Activated naive CD4-positive, alpha-beta T cell treated with anti-CD3 and anti-CD28 coated beads, Interleukin-2, amount 50 U/mL, for 16 hours (primary cell): ENCODE data around the gene BTBD6.
"Not testable (repeated sequence)": the region's sequence is repeated elsewhere in the genome, so short reads cannot be mapped to it uniquely, and the experiment has no call there.

ENCODE experiments used
- DNase-seq: peaks from one replicate; pipeline ENCODE4 v3.0.0-alpha.2; 2020

Gene BTBD6

DNA sequence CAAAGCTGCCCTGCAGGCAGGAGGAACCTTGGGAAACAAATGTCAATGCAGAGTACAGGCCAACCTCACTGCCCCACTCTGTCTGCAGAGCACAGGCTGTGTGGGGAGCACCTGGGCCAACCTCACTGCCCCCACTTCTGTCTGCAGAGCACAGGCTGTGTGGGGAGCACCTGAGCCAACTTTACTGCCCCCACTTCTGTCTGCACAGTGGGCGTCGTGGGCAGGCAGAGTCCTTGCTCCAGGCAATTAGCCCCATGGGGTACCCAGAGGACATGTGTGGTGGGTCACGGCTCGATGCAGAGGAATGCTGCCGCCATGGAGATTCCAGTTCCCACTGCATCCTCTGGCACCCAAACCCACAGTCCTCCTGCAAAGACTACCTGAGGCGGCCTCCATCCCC lies 26.3 kb downstream of the BTBD6 start:
- DNase-seq: no peak

DNA sequence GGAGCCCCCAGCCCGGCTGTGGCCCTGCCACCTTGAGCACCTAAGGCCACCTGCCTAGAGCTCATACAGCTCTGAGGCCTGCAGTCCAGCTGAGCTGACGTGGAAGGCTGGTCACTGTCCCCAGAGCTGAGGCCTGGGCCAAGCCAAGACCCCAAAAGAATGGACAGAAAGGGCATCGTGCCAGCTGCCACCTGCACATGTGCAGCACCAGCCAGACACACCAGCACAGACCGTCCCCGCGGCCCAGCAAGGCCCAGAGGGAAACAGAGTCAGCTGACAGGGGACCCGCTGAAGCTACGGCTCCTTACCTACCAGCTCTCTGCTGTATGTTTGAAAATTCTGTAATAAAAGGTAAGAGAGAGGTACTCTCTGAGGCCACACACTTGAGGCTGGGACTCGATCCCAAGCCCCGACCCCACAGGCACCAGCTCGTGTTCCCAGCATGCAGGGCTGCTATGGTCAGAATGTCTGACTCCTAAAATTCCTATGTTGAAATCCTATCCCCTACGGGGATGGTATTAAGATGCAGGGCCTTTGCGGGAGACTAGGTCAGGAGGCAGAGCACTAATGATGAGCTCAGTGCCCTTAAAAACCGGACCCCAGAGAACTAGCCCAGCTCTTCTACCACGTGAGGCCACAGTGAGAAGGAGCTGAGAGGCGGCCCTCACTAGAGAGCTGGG lies 27.1 kb downstream of the BTBD6 start:
- DNase-seq: no peak

DNA sequence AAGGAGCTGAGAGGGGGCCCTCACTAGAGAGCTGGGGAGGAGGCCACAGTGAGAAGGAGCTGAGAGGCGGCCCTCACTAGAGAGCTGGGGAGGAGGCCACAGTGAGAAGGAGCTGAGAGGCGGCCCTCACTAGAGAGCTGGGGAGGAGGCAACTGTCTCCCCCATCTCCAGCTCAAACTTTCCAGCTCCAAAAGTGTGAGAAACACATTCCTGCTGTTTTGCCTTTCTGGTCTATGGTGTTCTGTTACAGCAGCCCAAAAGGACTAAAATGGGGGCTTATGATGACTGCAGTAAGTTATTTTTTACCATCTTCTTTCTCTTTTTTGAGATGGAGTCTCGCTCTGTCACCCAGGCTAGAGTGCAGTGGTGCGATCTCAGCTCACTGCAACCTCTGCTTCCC lies 29.1 kb downstream of the BTBD6 start:
- DNase-seq: not testable (repeated sequence)

DNA sequence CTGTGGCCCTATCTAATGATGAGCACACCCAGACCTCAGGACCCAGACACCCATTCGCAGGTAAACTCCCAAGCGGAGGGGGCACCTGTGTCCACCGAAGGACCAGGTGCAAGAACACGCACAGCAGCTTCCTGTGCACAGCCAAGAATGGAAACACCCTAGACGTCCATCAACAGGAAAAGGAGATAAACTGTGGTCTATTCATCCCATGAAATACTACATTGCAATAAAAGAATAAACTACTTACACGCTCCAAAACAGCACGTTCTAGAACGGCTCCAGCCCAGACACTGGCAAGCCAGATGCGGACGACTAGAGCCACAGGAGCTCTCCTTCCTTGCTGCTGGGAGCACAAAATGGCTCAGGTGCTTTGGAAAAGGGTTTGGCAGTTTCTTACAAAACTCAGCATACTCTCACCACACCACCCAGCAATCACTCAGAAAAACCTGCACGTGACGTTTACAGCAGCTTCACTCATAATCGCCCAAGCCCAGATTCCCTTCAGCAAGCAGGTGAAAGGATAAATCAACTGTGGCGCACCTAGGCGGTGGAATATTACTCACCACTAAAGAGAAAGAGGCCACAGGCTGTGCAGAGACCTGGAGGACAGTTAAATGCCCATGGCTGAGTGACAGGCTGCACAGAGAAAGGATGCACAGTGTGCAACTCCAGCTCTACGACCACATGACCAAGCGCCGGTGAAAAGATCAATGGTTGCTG lies 31.5 kb downstream of the BTBD6 start:
- no peak for DNase-seq

DNA sequence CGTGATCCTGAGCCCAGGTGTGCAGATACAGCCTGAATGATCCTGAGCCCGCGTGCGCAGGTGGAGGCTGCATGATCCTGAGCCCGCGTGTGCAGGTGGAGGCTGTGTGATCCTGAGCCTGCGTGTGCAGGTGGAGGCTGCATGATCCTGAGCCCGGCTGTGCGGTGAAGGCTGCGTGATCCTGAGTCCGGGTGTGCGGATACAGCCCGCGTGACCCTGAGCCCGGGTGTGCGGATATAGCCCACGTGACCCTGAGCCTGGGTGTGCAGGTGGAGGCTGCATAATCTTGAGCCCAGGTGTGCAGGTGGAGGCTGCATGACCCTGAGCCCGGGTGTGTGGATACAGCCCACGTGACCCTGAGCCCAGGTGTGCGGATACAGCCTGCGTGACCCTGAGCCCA lies 32.2 kb downstream of the BTBD6 start:
- DNase-seq: no peak

DNA sequence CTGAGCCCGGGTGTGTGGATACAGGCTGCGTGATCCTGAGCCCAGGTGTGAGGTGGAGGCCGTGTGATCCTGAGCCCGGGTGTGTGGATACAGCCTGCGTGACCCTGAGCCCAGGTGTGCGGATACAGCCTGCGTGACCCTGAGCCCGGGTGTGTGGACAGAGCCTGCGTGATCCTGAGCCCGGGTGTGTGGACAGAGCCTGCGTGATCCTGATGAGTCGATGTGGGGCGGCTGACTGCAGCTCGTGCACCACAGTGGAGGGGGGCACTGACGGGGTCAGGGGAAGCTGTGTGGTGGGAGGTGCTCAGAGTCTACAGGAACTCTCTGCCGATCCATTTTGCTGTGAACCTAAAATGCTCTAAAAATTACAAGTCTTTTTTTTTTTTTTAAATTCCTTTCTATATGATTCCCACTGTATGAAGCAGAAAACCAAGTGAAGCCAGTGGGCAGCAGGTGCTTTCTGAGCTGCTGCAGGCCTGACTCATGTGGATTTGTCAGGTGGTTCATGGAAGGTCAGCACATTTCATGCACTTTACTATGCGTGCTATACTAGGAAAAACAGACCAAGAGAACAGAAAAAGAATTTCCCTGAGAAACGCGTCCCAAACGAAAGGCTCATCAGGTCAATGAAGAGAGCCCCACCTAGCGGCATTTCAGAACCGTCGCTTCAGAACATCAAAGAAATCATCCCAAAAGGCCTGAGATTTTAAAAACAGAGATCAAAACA lies 33.2 kb downstream of the BTBD6 start:
- no peak for DNase-seq

DNA sequence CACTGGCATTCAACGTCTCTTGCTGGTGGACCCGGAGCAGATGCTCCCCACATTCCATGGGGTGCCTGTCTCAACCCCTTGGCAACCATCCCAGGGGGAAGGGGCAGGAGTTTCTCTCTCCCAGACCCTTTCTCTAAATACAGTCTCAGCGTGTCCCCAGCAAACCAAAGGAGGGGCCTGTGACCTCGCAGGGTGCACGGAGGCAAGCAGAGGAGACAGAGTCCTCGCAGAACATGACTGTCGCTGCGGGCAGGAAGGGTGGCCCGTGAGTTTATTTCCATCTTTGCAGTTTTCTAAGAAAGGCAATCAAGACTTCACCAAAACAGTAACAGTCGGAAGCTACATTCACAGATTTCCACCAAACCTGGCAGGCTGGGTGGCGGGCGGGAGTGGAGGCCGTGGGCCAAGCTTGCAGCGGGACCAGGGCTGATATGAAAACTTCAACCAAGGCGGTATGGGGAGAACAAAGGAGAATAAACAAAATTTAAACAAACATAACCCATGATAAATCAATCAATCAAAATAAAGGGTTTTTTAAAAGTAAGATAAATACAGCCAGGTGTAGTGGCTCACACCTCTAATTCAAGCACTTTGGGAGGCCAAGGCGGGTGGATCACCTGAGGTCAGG lies 33.9 kb downstream of the BTBD6 start:
- no peak for DNase-seq

DNA sequence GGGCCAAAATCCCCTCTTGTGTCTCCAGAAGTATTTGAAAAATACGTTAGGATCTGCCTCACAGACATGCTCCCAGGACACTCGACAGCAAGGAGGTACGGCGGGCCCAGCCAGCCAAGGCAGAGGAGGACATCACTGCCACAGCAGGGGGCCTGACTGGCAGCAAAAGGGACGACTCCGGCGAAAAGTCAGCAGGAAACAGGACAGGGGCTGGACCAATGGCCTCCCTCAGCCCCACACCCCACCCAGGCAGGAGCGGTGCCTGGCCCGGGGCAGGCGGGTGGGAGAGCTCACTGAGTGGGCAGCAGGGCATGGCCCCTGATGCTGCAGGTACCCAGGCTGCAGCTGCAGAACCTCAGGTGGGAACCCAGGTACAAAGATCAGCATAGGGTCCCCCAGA lies 34.7 kb downstream of the BTBD6 start:
- DNase-seq: no peak

DNA sequence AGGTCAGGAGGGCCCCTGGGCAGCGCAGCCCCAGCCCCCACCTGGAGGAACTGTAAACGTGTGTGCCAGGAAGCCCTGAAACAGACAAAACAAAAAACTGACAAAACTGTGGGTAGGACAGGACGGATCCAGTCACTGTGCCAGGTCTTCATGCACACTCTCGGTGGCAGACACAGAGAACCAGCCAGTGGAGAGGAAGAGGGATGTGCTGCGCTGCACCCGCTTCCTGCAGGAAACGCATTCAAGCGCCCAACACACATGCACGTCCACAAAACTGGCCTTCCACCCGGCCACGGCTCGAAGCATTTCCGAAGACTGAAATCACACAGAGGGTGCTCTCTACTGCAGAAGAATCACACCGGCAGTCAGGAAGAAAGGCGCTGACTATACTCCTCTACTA lies 35.6 kb downstream of the BTBD6 start:
- no peak for DNase-seq

DNA sequence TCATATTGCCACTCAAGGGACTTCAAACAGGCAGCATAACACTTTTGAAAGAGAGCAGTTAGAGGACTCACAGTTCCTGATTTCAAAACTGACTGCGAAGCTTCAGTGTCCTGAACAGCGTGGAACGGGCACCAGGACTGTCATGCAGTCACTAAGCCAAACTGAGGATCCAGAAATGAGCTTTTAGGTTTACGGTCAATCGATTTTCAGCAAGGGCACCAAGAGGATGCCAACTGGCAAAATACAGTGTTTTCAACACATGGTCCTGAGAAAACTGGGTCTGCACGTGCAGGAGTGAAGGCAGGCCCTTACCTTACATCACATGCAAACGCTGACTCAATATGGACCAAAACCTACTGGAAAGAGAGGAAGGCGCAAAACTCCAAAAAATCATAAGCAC lies 36.8 kb downstream of the BTBD6 start:
- DNase-seq: no peak

DNA sequence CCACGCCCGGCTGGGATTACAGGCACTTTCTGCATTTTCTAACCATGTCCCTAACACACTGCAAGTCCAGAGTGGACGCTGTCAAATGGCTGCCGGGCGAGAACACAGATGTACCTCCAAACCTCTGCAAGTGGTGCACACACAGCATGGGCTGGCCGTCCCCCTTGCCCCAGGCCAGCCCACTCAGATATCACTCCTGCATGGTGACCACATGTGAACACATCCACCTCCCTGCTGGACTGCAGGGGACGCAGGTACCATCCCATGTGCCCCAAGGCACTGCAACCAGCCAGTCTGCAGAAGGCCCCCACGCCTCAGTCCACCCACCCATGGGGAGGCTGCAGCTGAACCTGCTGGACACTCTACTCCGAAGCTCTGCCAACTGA lies 38.4 kb downstream of the BTBD6 start:
- no peak for DNase-seq

DNA sequence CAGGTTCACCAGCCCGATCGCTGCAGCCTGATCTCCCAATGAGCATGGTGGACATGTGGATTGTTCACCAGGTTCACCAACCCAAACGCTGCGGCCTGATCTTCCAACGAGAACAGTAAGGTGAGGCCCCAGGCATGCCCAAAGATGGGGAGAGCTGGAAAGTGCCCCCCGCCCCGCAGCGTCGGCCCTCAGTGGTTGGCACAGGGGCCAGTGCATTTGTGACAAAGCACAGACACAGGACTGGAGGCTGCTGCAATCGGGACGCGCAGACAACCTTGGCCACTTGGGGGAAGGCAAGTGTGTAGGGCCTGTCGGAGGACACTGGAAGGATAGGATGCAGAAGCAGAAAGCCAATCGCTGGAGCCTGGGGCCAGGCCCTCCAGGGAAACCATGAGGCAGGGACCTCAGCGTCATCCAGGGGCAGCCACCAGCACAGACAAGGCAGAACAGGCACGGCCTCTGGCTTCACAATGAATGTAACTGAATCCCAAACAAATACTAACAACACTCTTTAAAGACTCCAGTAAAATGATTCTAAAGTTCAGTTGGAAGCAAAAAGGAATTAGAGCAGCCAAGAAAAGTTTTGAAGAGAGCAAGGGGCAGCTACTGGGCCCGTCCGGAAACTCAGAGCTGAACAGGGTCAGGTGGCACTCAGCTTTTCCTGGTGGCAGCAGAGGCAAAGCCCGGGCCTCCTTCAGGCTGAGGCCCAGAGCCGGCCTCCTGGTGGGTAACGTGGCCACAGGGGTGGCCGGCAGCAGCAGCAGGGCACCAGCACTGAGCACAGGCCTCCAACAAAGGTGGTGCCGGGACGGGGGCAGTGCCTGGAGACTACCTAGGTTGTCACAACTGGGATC lies 39.1 kb downstream of the BTBD6 start:
- DNase-seq: no peak

DNA sequence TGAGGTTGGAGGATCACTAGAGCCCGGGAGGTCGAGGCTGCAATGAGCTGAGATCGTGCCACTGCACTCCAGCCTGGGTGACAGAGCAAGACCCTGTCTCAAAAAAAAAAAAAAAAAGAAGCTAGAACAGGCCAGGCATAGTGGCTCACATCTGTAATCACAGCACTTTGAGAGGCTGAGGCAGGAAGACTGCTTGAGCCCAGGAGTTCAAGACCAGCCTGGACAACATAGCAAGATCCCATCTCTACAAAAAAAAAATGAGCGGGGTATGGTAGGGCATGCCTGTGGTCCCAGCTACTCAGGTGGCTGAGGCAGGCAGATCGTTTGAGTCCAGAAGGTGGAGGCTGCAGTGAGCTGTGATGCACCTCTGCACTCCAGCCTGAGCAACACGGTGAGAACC lies 40.6 kb downstream of the BTBD6 start:
- not testable (repeated sequence) for DNase-seq

DNA sequence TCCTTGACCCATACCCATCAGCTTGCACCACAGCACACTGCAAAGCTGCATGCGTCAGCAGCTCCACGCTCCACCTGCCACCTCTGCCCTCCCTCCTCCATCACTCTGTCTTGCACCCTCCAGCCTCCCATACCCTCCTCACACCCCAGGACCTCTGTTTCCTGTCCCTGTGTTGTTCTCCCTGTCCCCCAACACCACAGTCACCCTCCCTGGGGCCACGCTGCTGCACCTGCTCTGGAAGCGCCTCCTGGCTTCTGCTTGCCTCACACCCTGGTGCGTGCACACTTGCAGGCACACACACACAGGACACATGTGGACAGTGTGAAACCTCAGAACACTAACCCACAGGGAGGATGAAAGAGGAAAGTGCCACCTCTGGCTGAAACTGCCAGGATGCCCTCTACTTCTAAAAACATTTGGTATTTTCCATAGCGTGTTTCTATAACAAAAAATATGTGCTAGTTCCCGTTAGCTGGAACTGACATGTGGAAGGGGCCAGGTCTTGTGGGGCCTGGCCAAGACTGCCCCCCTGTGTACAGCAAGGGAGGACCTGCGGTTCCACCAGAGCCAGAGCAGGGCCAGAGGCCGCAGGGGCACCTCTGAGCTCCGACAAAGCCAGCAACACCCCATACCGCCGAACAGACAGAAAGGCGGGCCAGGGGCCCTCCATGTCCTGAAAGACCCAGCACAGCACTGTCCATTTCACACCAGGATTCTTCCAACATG lies 42.5 kb downstream of the BTBD6 start:
- no peak for DNase-seq

DNA sequence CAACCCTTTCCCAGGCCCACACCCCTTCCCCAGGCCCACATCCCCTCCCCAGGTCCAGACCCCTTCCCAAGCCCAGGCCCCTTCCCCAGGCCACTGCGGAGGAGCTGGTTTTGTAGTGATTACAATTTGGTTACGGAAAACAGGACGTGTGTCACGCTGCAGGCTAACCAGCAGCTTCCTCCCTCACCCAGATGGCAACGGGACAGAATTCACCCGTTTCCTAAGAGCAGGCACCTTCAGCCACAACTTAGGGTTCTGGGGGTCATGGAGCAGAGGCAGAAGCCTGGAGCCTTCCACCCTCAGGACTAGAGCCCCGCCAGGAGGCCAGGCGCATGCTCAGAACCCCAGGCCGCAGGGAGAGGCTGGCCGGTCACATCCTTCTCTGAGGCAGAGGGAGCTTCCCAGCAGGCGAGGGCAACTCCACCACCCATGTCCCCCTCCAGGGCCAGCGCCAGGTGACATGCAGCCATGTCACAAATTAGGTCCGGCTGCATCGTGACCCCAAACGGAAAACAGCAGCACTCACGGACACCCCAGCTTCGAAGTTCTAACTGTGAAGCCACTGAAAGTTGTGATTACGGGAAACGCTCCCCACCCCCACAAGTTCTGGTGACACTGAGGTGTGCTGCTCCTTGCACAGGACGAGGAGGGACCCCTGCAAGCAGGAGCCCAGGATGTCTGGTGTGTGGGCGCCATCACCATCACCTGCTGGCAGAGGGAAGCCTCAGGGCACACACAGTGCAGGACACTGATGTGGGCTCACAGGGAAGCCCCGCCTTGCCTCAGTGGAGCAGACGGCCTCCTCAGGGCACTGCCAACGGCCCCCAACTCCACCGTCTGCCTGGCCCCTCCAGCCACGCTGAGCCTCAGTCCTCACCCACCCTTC lies 44.7 kb downstream of the BTBD6 start:
- no peak for DNase-seq

DNA sequence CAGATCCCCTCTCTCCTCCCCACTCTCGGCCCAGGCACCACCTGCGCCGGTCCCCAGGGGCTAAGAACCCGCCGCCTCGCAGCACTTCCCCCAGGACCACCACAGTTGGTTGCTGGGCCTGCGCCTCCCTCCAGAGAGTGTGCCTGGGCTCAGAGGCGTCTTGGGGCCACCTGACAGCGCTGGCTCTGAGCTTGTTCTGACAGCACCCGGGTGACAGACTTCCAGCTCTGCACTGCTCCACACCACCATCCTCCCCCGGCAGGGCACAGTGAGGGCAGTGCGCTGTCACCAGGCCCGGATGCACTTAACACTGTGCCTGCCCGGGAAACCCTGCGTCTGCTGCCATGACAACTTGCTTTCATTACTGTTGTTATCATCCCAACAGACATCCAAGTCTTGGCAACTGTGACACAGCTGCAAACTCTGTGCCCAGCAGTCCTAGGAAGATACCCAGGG lies 45.8 kb downstream of the BTBD6 start:
- peak; percentile 46 for DNase-seq

DNA sequence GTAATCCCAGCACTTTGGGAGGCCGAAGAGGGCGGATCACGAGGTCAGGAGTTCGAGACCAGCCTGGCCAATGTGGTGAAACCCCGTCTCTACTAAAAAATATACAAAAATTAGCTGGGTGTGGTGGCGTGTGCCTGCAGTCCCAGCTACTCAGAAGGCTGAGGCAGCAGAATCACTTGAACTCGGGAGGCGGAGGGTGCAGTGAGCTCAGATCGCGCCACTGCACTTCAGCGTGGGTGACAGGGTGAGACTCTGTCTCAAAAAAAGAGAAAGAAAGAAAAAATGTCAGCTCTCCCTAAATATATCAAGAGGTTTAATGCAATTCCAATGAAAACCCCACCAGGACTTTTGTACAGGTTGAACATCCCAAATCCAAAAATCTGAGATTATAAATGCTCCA lies 49.0 kb downstream of the BTBD6 start:
- DNase-seq: not testable (repeated sequence)

DNA sequence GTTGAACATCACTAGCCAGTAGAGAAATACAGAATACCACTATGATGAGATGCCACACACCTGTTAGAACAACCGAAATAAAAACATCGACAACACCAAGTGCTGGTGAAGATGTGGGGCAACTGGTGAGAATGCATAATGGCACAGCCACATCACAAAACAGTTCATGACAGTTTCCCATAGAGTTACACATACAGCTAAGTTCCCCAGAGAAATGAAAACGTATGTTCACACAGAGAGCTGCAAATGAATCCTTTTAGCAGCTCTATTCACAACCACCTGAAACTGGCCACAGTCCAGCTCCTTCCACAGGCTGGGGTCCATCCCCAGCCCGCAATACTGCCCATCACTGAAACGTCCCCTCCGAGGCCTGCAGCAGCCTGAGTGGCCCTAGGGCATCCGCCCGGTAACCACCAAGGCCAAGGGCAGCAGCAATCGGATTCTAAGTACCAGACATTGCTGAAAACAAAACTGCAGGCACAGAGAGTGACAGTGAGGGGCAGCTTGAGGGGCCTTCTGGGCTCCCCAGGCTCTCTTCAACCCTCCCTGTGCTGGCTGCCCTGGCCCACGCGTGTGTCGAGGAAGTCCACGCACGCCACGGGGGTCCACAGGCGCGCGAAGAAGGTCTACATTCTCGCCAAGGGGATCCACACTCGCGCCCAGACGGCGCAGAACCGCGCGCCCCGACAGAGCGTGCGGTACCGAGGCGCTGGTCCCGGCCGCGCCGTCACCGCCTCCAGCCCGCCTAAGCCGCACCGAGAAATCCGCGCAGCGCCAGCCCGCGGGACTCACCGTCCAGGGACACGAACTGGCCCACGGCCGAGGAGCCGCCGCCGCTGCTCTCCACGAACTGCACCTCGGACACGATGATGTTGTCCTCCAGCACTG lies 51.6 kb downstream of the BTBD6 start:
- DNase-seq: peak; percentile 41
